GM12875 (cell line): ENCODE data around the gene HOXA9.

Experiments used
- H3K4me3 ChIP-seq: one replicate; pipeline ENCODE4 v1.5.1; 2011; ENCODE audit warnings: low read depth, low read length, control low read depth
- CTCF ChIP-seq: IDR thresholded peaks from 2 replicates; pipeline ENCODE4 v1.5.1; 2011; ENCODE audit warnings: low read depth, mild to moderate bottlenecking, control low read depth, inconsistent platforms, low read length, moderate library complexity, borderline replicate concordance; ENCODE audit not compliant: insufficient read depth

HOXA9 gene

DNA sequence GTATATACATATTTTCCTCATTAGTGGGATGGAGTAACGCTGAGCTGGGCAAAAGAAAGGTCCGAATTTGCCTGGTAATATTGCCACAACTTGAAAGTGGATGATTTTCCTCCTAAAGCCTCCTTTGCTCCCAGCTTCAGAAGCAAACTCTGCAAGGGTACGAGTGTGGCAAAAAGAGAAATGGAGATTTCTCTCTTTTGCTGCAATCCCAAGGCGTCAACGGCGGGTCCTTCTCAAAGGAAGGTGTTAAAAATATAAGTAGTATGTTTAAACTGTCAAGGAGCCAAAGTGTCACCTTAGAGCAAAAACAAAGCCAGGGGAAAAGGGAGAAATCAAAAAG is 50.5 kb downstream of the HOXA9 start:
- no peak overlapping the region for H3K4me3 ChIP-seq
- no peak for TF ChIP-seq CTCF

GRCh38 chr7:27113991-27114769 is 51.2 kb downstream of the HOXA9 start:
- no peak overlapping the region for H3K4me3 ChIP-seq
- TF ChIP-seq CTCF = no peak

GRCh38 chr7:27112955-27113949 is 52.1 kb downstream of the HOXA9 start:
- no peak for TF ChIP-seq CTCF
- no peak overlapping the region for H3K4me3 ChIP-seq
